ENCODE data around the gene SLC1A7. TPM values are rescaled to one million over a fixed set of nuclear protein-coding genes. Genes with fewer than 3 reads are reported as not detected.

Gene SLC1A7
- total and polyA plus RNA-seq, 8 donors = 0.08 to 0.45 (median 0.29) TPM; not detected in 5

DNA sequence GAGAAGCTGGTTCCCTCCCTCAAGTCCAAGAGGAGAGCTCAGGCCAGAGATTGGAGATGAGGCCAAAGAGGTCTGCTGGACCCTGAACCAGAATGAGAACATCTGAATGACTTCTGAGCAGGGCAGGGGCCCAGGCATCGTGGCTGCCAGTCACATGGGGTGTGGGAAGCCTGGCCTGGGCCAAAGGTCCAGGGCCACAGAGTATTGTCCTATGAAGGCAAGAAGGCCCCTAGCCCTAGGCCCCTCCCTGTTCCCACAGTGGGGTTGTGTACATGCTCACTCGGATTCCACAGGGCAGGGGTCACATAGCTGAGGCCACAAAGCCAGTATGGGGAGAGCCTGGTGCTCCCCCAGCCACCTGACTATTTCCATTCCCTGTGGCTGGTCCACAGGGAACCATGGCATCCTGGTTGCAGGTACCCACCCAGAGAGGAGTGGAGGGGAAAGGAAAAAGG is 18.5 kb upstream of the SLC1A7 start:
- no peak for DNase-seq
- Histone ChIP-seq H3K4me3 (no peak overlapping the region), H3K9me3 (peaks cover 0 to 3% (median 0%) of the 10 kb centered on the region in 4 donors), H3K4me1 (no peaks in the 10 kb centered on the region), H3K36me3 (no peaks in the 10 kb centered on the region), H3K27ac (no peak overlapping the region), H3K27me3 (no peaks in the 10 kb centered on the region)
- intact Hi-C loops (cut with DNase I; ENCODE audit: low total_unique reads) = no loop called here
- WGBS, 5 donors = 38 to 67% (median 59%) methylated on average over 2 of the region's 2 CpGs
- no peak for TF ChIP-seq POLR2AphosphoS5 (IDR thresholded peaks at IDR 0.05)
- TF ChIP-seq, protein P1, sequence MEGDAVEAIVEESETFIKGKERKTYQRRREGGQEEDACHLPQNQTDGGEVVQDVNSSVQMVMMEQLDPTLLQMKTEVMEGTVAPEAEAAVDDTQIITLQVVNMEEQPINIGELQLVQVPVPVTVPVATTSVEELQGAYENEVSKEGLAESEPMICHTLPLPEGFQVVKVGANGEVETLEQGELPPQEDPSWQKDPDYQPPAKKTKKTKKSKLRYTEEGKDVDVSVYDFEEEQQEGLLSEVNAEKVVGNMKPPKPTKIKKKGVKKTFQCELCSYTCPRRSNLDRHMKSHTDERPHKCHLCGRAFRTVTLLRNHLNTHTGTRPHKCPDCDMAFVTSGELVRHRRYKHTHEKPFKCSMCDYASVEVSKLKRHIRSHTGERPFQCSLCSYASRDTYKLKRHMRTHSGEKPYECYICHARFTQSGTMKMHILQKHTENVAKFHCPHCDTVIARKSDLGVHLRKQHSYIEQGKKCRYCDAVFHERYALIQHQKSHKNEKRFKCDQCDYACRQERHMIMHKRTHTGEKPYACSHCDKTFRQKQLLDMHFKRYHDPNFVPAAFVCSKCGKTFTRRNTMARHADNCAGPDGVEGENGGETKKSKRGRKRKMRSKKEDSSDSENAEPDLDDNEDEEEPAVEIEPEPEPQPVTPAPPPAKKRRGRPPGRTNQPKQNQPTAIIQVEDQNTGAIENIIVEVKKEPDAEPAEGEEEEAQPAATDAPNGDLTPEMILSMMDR (IDR thresholded peaks at IDR 0.05) = no peak
- no peak for TF ChIP-seq EP300 (IDR thresholded peaks at IDR 0.05)
- TF ChIP-seq POLR2A (IDR thresholded peaks at IDR 0.05) = no peak

DNA sequence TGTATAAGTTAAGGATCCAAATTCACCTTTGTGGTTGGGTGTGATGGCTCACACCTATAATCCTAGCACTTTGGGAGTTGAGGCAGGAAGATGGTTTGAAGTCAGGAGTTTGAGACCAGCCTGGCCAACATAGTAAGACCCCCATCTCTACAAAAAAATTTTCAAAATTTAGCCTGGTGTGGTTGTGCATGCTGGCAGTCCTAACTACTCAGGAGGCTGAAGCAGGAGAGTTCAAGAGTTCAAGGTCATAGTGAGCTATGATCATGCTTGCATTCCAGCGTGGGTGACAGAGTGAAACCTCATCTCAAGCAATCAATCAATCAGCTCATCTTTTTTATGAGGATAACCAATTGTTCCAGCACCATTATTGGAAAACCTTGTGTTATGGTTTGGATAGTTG is 16.5 kb upstream of the SLC1A7 start:
- no peak for TF ChIP-seq POLR2A (IDR thresholded peaks at IDR 0.05)
- no peak for TF ChIP-seq POLR2AphosphoS5 (IDR thresholded peaks at IDR 0.05)
- TF ChIP-seq, protein P1 (IDR thresholded peaks at IDR 0.05) = no peak
- TF ChIP-seq EP300 (IDR thresholded peaks at IDR 0.05) = no peak
- no peaks in the 10 kb centered on the region for H3K36me3 ChIP-seq
- DNase-seq = no peak
- H3K27me3 ChIP-seq = no peaks in the 10 kb centered on the region
- intact Hi-C loops (cut with DNase I; ENCODE audit: low total_unique reads) = no loop called here
- H3K27ac ChIP-seq = no peak overlapping the region
- WGBS, 5 donors = 60 to 98% (median 85%) methylated on average over 1 of the region's 1 CpG
- H3K4me1 ChIP-seq = no peaks in the 10 kb centered on the region
- H3K9me3 ChIP-seq = peaks cover 0 to 3% (median 0%) of the 10 kb centered on the region in 4 donors
- H3K4me3 ChIP-seq = no peak overlapping the region

DNA sequence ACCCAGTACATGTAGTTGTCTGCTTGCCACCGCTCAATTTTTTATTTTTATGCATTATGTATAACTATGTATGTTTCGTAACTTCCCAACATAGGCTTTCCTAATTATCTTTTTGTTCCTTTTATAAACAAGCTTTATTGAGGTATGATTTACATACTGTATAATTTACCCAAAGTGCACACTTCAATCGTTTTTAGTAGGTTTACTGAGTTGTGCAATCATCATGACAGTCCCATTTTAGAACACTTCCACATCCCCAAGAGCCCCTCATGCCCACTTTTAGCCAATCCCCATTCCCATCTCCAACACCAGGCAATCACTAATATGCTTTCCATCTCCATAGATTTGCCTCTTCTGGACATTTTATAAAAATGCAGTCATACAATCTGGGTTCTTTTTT is 14.3 kb upstream of the SLC1A7 start:
- H3K9me3 ChIP-seq = peaks cover 0 to 1% (median 0%) of the 10 kb centered on the region in 4 donors
- no peaks in the 10 kb centered on the region for H3K36me3 ChIP-seq
- intact Hi-C loops (cut with DNase I; ENCODE audit: low total_unique reads) = no loop called here
- no peak for TF ChIP-seq POLR2AphosphoS5 (IDR thresholded peaks at IDR 0.05)
- no peaks in the 10 kb centered on the region for H3K27me3 ChIP-seq
- H3K27ac ChIP-seq = no peak overlapping the region
- DNase-seq = no peak
- H3K4me3 ChIP-seq = no peak overlapping the region
- WGBS, 5 donors = 67 to 83% (median 77%) methylated on average over 3 of the region's 3 CpGs
- H3K4me1 ChIP-seq = no peaks in the 10 kb centered on the region

GRCh38 chr1:53155945-53156344 is 13.5 kb upstream of the SLC1A7 start:
- DNase-seq = no peak
- H3K27me3 ChIP-seq = no peaks in the 10 kb centered on the region
- no peaks in the 10 kb centered on the region for H3K9me3 ChIP-seq
- H3K4me3 ChIP-seq = no peak overlapping the region
- WGBS, 5 donors = 84 to 91% (median 86%) methylated on average over 7 of the region's 7 CpGs
- H3K27ac ChIP-seq = no peak overlapping the region
- TF ChIP-seq POLR2A (IDR thresholded peaks at IDR 0.05) (no peak), EP300 (IDR thresholded peaks at IDR 0.05) (no peak), POLR2AphosphoS5 (IDR thresholded peaks at IDR 0.05) (no peak)
- TF ChIP-seq, protein P1 (IDR thresholded peaks at IDR 0.05) = no peak
- no peaks in the 10 kb centered on the region for H3K36me3 ChIP-seq
- no peaks in the 10 kb centered on the region for H3K4me1 ChIP-seq
- intact Hi-C loops (cut with DNase I; ENCODE audit: low total_unique reads) = no loop called here

GRCh38 chr1:53155534-53155933 is 13.1 kb upstream of the SLC1A7 start:
- Histone ChIP-seq H3K9me3 (no peaks in the 10 kb centered on the region), H3K27ac (no peak overlapping the region), H3K4me1 (no peaks in the 10 kb centered on the region), H3K27me3 (no peaks in the 10 kb centered on the region), H3K36me3 (no peaks in the 10 kb centered on the region), H3K4me3 (no peak overlapping the region)
- DNase-seq = no peak
- intact Hi-C loops (cut with DNase I; ENCODE audit: low total_unique reads) = no loop called here
- TF ChIP-seq EP300 (IDR thresholded peaks at IDR 0.05) = no peak
- WGBS, 5 donors = 49 to 89% (median 60%) methylated on average over 1 of the region's 1 CpG

All from stomach (tissue), 9 donors.